ENCODE data around the gene NLRP3. TPM values are rescaled to one million over a fixed set of nuclear protein-coding genes. Genes with fewer than 3 reads are reported as not detected.
A peak's percentile ranks its signal among the peaks of the same experiment; 100 is the strongest.
"Not testable (repeated sequence)": the region's sequence is repeated elsewhere in the genome, so short reads cannot be mapped to it uniquely, and the experiment has no call there.

NLRP3 gene
- total RNA-seq, 4 donors from 2014 or later, result 7.1 to 17.7 (median 14.4) TPM

GRCh38 chr1:247371801-247372259 is 44.1 kb upstream of the NLRP3 start:
- ATAC-seq (ENCODE audit: low FRiP score) (no peak), DNase-seq (ENCODE audit: low spot score) (no peak)
- no peak for TF ChIP-seq CTCF (IDR thresholded peaks at IDR 0.05)

GRCh38 chr1:247373721-247374141 is 42.2 kb upstream of the NLRP3 start:
- ATAC-seq (ENCODE audit: low FRiP score) (peak; percentile 63), DNase-seq (ENCODE audit: low spot score) (peak; percentile 44)
- TF ChIP-seq CTCF (IDR thresholded peaks at IDR 0.05), result no peak

- not testable (repeated sequence) for ATAC-seq (ENCODE audit: low FRiP score); DNase-seq (ENCODE audit: low spot score)
Observed at GRCh38 chr1:247374651-247375334, 41.2 kb upstream of the NLRP3 start.

- no peak for DNase-seq (ENCODE audit: low spot score)
- TF ChIP-seq CTCF (IDR thresholded peaks at IDR 0.05), result no peak
- no peak for ATAC-seq (ENCODE audit: low FRiP score)
Observed at GRCh38 chr1:247375747-247376146, 40.2 kb upstream of the NLRP3 start.

- DNase-seq (ENCODE audit: low spot score), result no peak
- no peak for TF ChIP-seq CTCF (IDR thresholded peaks at IDR 0.05)
- no peak for ATAC-seq (ENCODE audit: low FRiP score)
Observed at GRCh38 chr1:247376659-247377058, 39.3 kb upstream of the NLRP3 start.

- not testable (repeated sequence) for DNase-seq (ENCODE audit: low spot score); ATAC-seq (ENCODE audit: low FRiP score)
Observed at GRCh38 chr1:247377656-247378055, 38.3 kb upstream of the NLRP3 start.

- no peak for TF ChIP-seq CTCF (IDR thresholded peaks at IDR 0.05)
- ATAC-seq (ENCODE audit: low FRiP score) (no peak), DNase-seq (ENCODE audit: low spot score) (no peak)
Observed at GRCh38 chr1:247378334-247379073, 37.5 kb upstream of the NLRP3 start.

GRCh38 chr1:247385283-247385682 is 30.7 kb upstream of the NLRP3 start:
- no peak for TF ChIP-seq CTCF (IDR thresholded peaks at IDR 0.05)
- DNase-seq (ENCODE audit: low spot score) (no peak), ATAC-seq (ENCODE audit: low FRiP score) (no peak)

Measured in omental fat pad (tissue), 4 donors.